NCI-H510A (cell line): ENCODE data around the gene ABCC1.
"Not testable (repeated sequence)": the region's sequence is repeated elsewhere in the genome, so short reads cannot be mapped to it uniquely, and the experiment has no call there.

Experiments used
- DNase-seq: peaks from one replicate; lab custom pipeline; 2025; lab: John Stamatoyannopoulos, UW

Gene ABCC1

DNA sequence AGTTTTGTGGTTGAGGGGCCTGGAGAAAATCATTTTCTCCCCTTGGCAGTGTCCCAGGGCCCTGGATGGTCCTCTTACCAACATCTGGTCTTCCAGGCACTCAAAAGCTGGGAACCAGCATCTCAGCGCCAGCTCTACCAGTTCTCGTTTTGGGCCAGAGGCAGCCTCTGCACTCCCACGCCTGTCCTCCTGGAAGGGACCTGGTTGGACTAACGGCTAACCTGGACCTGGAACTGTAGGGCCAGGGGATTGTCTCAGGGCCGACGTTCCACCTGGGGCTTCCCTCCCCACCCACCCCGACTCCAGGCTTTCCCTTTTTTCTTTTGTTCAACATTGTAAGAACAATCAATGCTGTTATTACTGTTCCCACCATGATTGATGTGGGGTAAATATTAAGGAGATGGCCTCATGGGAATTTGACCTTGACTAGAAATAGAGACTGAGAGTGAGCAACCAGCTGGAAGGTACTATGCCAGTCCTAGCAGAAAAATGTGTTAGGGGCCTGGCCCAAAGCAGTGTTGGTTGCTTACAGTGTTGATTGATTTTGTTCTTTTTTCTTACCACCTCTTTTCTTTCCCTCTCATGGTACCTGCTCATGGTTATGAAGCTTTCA, 192.5 kb downstream of the ABCC1 start:
- no peak for DNase-seq

DNA sequence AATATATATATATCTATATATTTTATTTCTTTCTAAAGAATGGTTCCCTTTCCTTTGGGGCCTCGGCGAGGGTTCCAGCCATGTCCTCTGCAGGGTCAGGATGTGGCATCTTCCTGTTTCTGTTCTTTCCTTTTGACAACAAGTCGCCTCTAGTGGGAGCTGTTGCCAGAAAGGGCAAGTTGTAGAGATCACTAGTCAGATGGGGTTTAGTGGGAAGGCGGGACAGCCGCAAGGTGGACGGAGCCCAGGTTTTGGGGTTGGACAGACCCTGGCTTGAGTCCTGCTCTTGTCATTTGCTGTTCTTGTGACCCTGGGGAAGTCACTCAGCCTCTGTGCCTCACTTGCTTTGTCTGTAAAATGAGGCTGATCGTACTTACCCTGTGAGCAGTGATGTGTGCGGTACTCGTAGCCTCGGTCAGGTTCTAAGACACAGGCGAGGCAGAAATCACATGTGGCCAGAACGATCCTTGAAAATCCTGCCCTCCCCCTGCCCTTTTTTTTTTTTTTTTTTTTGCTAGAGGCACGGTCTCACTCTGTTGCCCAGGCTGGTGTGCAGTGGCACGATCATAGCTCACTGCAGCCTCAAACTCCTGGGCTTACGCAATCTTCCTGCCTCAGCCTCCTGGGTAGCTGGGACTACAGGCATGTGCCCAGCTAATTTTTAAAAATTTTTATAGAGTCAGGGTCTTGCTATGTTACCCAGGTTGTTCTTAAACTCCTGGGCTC, 193.8 kb downstream of the ABCC1 start:
- DNase-seq: no peak

DNA sequence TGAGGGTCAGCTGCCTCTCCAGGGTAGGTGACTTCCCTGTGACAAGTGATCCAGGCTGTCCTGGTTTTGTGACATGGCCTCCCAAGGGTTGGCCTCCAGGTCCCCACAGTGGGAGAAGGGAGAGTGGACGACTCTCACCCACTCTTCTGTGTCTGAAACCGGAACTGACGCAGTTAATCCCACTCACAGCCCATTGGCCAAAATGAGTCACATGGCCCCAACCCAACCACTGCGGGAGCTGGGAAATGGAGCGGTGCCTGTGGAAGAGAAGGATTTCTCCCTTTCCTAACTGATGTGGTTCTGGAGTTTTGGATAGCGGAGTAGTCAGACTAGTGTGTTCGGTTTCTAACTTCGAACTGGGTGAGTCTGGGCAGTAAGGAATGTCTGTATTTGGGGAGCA, 194.5 kb downstream of the ABCC1 start:
- DNase-seq: no peak

DNA sequence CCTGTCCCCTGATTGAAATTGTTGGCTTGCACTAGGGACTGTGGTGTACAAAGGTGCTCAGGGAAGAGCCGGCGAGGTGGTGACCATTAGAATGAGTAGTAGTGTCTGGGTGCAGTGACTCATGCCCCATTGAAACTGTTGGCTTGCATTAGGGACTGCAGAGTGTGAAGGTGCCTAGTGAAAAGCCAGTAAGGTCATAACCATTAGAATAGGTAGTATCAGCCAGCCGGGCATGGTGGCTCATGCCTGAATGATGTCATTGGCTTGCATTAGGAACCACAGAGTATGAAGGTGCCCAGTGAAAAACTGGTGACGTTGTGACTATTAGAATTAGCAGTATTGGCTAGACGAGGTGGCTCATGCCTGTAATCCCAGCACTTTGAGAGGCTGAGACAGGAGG, 195.0 kb downstream of the ABCC1 start:
- no peak for DNase-seq

DNA sequence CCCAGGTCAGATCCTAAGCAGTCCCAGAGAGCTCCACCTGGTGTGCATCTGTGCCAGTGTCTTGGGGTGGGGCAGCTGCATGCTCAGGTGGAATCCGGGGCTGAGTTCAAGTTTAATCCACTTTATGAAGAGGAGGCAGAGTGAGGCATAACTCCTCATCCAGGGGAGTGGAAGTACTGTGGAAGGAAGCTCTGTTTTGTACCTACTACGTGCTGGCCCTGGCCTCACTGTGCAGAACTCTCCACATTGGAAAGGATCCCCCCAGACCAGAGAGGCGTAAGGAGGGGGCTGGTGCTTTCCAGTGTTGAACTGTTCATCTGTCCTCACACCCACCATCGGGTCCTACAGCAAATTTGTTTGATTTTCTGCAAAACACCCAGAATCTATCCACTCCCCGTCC, 195.9 kb downstream of the ABCC1 start:
- DNase-seq: no peak

DNA sequence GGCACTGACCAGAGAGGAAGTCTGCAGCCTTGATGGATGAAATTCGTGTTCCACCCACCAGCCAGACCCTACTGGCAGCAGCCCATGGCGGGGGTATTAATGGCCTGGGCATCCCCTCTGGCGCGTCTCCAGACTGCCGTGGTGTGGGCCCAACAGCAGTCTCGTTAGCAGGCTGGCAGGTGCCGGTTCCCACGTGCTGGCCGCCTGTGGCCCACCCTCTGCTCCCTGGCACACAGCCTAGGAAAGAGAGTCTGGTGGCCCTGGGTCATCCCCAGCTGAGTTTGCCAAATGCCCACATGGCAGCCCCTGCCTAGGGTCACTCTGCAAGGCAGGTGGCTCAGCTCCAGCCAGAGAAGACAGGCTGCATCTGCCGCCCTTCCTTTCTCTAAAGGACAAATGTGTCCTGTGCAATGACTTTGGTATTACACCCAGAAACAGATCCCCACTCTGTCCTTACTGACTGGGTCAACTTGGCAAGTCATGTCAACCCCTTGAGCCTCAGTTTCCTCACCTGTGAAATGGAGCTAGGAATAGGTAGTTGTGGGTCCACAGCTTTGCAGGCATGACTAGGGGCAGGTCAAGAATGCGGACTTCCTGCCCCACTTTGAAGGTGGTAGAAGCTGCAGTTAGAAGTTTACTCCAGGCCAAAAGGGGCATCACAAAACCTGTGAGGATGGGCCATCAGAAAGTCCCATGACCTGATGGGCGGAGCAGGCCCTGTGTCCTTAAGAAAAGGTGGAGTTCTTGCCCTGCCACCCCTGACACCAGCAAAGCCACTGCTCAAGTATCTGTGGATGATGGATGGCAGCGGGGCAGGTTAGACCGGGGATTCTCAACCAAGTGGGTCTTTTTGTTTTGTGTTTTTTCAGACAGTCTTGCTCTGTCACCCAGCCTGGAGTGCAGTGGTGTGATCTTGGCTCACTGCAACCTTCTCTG, 197.2 kb downstream of the ABCC1 start:
- no peak for DNase-seq

DNA sequence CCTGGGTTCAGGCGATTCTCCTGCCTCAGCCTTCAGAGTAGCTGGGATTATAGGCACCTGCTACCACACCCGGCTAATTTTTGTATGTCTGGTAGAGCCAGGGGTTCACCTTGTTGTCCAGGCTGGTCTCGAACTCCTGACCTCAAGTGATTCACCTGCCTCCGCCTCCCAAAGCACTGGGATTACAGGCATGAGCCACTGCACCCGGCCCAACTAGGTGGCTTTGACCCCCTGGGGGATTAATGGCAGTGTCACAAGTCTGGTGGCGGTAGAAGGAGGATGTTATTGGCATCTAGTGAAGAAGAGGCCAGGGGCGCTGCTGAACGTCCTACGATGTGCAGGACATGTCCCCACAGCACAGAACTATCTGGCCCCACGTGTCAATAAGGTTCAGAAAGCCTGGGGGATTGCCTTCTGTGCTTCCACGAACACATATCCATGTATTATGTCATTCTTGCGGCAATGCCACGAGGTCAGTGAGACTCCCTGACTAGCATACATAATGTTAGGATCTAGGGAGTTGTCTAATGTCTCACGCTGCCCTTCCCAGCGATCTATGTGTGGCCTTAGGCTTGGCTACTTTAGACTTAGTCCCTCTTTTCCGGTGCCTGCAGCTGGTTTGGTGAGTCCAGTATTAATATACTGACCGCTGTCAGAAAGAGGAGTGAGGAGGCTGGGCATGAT, 198.0 kb downstream of the ABCC1 start:
- no peak for DNase-seq

DNA sequence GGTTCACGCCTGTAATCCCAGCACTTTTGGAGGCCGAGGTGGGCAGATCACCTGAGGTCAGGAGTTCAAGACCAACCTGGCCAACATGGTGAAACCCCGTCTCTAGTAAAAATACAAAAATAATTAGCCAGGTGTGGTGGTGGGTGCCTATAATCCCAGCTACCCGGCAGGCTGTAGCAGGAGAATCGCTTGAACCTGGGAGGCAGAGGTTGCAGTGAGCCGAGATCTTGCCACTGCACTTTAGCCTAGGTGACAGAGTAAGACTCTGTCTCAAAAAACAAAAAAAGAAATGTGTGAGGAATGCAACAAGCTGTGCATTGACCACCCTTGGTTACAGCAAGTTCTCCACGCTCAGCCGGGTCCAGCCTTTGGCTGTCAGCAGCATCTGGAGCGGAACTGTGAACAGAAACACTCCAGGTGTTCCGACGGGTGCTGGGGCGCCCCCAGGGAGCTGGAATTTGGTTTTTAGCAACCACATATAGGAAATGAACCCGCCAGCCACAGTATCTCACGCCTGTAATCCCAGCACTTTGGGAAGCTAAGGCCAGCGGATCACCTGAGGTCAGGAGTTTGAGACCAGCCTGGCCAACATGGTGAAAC, 198.7 kb downstream of the ABCC1 start:
- not testable (repeated sequence) for DNase-seq

DNA sequence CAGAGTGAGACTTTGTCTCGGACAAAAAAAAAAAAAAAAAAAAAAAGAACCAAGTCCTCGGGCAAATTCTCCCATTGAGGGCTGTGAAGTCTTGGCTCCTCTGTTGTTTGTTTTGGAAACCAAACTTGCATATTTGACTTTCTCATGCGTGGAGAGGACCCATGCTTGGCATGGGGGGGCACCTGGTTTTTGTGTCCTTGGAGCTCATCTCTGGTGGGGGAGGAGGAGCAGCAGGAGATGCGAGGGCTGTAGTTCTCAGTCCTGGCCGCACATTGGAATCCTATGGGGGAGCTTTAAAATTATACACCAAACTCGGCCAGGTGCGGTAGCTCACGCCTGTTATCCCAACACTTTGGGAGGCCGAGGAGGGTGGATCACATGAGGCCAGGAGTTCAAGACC, 199.3 kb downstream of the ABCC1 start:
- no peak for DNase-seq

DNA sequence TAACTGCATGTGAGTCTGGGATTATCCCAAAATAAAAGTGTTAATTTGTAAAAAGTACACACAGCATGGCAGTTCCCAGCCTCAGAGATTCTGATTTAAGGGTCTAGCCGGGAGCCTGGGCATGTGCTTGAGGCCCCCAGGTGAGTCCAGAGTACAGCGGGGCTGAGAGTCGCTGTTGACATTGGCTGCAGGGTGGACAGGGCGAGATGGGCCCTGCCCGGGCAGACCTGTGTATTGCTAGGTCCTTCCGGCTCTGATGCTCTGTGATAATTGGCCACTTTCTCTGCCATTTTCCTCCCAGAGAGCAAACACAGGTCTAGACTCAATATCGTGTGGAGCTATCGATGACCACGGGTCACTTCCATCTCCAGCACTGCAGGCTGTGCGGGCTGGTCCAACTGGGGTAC, 200.3 kb downstream of the ABCC1 start:
- no peak for DNase-seq

DNA sequence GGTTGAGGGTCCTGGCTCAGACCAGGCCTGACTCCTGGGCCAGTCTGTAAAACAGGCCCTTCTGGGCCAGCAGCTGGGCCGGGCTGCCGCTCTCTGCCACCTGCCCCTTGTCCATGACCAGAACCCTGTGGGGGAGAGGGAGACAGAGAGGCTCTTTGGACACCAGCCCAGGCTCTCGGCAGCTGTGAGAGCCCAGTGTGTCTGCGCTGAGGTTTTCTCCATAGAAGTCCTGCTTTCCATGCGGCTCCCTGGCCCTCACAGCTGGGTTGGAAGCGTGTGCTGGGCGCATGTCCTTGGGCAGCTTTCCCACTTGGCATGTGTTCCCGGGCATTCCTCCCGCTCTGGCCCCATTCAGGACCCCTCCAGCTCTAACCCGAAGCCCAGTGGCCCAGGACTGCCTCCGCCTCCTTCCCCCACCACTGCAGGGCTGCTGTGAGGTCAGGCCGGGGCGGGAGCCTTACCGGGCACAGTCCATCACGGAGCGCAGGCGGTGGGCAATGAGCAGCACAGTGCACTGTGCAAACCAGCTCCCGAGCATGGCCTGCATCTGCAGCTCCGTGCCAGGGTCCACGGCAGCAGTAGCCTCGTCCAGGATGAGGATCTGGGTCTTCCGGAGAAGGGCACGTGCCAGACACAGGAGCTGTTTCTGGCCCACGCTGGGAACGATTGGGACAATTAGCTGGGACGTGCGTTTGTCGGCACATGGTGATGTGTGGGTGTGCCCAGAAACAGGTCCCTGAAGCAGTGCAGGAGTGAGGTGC, 200.9 kb downstream of the ABCC1 start:
- no peak for DNase-seq

DNA sequence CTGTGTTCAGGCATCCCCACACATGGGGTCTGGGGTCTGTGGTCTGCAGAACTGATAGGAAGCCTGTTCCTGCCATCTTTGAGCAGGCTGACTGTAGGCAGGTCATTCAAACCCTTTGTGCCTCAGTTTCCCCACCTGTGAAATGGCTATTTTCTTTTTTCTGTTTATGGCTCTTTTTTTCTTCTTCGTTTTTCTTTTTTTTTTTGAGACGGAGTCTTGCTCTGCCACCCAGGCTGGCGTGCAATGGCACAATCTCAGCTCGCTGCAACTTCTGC, 201.4 kb downstream of the ABCC1 start:
- no peak for DNase-seq

DNA sequence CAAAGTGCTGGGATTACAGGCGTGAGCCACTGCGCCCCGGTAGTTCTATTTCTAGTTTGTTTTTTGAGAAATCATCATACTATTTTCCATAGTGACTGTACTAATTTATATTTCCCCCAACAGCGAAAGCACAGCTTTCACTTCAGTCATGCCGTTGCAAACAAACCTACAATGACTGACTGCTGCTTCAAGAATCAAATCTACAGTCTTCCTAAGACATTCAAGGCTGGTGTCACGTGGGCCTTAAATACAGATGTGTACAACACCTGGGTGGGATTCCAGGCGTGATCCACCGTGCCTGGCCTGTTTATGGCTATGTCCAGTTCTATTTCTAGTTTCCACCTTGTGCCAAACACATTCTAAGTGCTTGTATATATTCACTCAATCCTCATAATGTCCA, 201.9 kb downstream of the ABCC1 start:
- DNase-seq: no peak

DNA sequence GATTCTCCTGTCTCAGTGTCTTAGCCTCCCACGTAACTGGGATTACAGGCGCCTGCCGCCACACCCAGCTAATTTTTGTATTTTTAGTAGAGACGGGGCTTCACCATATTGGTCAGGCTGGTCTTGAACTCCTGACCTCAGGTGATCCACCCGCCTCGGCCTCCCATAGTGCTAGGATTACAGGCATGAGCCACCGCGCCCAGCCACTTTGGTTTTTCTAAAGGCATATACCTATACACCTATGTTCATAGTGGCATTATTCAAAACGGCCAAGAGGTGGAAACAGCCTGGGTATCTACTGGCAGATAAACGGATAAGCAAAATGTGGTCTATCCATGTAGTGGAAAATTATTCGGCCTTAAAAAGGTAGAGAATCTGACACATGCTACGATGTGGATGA, 203.6 kb downstream of the ABCC1 start:
- DNase-seq: not testable (repeated sequence)

DNA sequence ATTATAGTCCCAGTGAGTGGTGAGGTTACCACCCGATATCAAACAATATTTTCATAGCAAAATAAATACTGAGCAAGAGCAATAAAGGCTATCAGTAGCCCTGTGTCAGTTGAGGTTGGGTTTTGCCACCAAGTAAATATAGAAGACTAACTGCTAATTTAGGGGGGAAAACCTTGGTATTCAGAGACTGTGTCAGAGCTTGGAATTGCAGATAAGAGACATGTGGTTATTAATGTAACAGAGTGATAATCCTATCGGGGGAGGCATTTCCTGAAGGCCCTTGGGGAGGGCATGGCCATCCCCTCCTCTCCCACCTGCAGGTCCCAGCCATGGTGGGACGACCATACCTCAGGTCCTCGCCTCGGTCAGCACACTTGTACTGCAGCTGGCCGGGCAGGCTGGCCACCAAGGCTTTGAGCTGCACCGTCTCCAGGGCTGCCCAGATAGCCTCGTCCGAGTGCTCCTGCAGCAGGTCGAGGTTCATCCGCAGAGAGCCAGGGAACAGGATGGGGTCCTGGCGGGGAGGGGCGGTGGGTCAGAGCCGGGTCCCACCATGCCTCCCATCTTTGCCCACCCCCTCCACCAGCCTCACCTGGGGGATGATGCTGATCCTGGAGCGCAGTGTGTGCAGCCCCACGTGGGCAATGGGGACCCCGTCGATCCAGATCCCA, 205.0 kb downstream of the ABCC1 start:
- no peak for DNase-seq

DNA sequence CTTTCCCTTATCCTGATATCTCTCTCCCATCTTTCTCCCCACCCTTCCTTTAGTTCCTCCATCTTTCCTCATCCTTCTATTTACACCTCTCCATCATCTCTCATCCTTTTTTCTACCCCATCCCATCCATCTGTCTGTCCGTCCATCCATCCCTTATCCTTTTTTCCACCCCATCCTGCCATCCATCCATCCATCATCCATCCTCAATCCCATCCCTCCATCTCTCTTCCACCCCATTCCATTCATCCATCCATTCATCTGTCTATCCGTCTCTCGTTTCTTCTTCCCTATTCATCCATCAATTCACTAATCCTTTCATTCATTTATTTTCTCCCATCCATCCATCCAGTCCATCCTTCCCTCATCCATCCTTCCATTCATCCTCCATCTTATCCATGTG, 205.8 kb downstream of the ABCC1 start:
- no peak for DNase-seq

DNA sequence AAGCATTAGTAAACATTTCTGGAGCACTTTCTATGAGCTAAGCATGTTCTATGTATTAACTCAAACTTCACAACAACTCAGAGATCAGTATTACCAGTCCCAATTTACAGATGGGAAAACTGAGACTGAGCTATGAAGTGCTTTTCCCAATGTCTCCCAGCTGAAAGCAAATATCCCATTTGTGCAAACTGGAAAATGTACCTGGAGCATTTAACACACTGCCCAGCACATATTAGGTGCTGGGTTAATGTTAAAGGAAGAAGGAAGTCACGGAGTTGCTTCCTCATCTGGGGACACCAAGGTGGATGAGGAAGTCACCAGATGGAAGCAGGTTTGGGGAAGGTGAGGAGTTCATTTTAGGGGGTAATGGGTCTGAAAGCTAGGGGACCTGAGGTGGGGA, 207.8 kb downstream of the ABCC1 start:
- DNase-seq: no peak

DNA sequence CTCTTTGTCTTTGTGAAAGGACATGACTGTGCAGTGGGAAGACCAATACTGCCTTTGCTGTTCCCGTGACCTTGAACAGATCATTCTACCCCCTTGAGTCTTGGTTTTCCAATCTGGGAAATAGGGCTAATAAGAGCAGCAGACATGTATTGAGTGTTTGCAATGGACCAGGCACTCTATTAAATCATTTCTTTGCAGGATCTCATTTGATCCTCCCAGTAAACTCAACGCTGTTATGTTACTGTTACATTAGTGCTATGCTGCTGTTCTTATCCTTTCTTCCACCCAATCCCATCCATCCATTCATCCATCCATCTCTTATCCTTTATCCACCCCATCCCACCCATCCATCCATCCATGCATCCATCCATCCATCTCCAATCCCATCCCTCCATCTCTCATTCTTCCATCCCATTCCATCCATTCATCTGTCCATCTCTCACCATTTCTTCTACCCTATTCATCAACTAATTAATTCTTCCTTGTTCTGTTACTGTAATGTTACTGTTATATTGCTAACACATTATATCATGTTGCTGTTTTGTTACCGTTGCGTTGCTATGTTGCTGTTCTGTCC, 208.8 kb downstream of the ABCC1 start:
- no peak for DNase-seq

DNA sequence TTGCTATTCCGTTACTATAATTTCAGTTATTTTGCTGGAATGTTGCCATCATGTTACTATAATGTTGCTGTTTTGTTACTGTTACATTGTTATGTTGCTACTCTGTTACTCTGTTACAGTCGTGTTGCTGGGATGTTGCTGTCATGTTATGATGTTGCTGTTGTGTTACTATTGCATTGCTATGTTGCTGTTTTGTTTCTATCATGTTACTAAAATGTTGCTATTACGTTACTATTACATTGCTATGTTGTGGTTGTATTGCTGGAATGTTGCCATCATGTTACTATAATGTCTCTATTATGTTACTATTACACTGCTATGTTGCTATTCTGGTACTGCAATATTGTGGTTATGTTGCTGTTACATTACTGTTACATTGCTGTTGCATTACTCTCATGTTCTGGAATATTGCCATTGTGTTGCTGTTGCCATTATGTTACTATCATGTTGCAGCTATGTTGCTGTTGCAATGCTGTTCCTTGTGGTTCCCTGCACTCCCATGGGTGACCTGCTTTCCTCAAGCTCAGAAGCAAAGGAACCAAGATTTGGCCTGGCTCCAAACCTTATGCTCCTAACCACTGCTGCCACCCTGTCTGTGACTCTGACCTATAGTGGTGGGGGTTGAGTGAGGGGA, 209.4 kb downstream of the ABCC1 start:
- DNase-seq: no peak

DNA sequence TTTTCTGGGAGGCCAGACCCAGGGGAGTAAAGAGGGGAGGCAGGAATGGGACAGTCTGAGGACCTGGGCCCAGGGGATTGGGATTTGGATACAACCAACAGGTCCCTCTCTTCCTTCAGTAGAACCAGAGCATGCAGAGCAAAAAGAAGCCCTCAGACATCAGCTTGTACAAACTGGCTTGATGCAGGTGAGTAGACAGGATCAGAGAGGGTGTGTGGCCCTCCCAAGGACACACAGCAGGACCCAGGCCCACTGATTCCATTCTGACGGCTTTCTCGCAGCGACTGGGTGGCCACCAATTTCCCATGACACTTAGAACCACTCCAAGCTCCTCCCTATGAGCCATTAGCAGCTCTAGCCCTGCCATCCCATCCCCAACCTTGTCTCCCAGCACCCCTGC, 210.2 kb downstream of the ABCC1 start:
- no peak for DNase-seq
